Raji (cell line): ENCODE data around the gene RBCK1.

Experiments
- POLR2A ChIP-seq: IDR thresholded peaks from 2 replicates; pipeline ENCODE4 v1.6.1; 2011; ENCODE audit warnings: low read depth, low read length, control low read depth; ENCODE audit not compliant: insufficient read depth

The RBCK1 gene

GRCh38 chr20:407953-408842, at the start of gene RBCK1:
Gene RBCK1, plus strand, starts transcription at chr20:408299. Its CDS starts 459 bp downstream, at chr20:408758.
- TF ChIP-seq POLR2A = peak; percentile 53

- TF ChIP-seq POLR2A = no peak
Observed at GRCh38 chr20:358891-359555, 49.1 kb upstream of the RBCK1 start.

- TF ChIP-seq POLR2A = no peak
Observed at GRCh38 chr20:361561-361960, 46.5 kb upstream of the RBCK1 start.

- TF ChIP-seq POLR2A = no peak
Observed at GRCh38 chr20:362271-363254, 45.5 kb upstream of the RBCK1 start.

GRCh38 chr20:363319-364078, 44.6 kb upstream of the RBCK1 start:
- no peak for TF ChIP-seq POLR2A

GRCh38 chr20:364905-365794, 42.9 kb upstream of the RBCK1 start:
- no peak for TF ChIP-seq POLR2A

- no peak for TF ChIP-seq POLR2A
Observed at GRCh38 chr20:366041-366718, 41.9 kb upstream of the RBCK1 start.

- TF ChIP-seq POLR2A = no peak
Observed at GRCh38 chr20:366719-367485, 41.2 kb upstream of the RBCK1 start.

- no peak for TF ChIP-seq POLR2A
Observed at GRCh38 chr20:367486-367887, 40.6 kb upstream of the RBCK1 start.

GRCh38 chr20:368915-369314, 39.2 kb upstream of the RBCK1 start:
- TF ChIP-seq POLR2A = no peak

GRCh38 chr20:370151-370600, 37.9 kb upstream of the RBCK1 start:
- TF ChIP-seq POLR2A = no peak
